ENCODE results near the gene COL1A1. TPM values are rescaled to one million over a fixed set of nuclear protein-coding genes. Genes with fewer than 3 reads are reported as not detected.

Gene COL1A1
- total and polyA plus RNA-seq, 8 donors: 9.0 to 875 (median 20.9) TPM

DNA sequence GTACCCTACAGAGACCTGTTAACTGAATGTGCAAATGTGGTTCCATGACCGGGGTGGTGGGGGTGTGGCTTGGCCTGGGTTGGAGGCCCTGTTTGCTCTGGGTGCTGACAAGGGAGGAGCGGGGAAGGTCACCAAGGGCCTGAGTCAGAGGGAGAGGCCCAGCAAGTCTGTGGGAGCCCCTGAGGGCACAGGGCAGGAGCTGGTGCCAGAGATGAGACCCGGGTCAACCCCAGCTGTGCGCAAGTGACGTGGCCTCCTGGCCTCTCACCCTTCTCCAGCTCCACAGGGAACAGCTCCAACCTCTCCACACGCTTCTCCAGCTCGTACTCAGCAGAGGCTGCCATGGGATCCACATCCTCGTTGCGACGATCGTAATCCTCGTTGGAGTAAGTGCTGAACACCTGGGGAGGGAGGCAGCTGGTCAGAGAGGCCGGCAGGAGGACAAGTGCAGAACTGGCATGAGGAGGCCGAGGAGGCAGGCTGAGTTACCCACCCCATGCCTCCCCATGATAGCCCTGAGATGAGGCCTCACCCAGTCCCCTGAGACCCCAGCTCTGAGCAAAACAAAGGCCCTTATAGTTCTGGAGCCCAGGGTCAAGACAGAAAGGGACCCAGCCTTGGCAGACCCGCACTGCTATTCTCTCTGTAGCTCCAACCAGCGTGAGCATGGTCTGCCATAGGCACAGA is 56.4 kb downstream of the COL1A1 start:
- ATAC-seq (no peak), DNase-seq (peak in 3 of 6 donors; percentile 42 to 59 (median 58)), FAIRE-seq (no peak)
- no peak overlapping the region for H3K27ac ChIP-seq
- H3K4me1 ChIP-seq: peaks cover 5 to 11% (median 10%) of the 10 kb centered on the region in 3 donors
- H3K36me3 ChIP-seq: peaks cover 0 to 19% (median 7%) of the 10 kb centered on the region in 3 donors
- TF ChIP-seq CTCF (IDR thresholded peaks at IDR 0.05): no peak
- intact Hi-C loops (cut with DNase I): no loop called here
- WGBS, 2 donors: 74 to 78% methylated on average over 16 of the region's 16 CpGs
- H3K9me3 ChIP-seq: no peaks in the 10 kb centered on the region
- H3K4me3 ChIP-seq: no peak overlapping the region
- no peaks in the 10 kb centered on the region for H3K27me3 ChIP-seq

DNA sequence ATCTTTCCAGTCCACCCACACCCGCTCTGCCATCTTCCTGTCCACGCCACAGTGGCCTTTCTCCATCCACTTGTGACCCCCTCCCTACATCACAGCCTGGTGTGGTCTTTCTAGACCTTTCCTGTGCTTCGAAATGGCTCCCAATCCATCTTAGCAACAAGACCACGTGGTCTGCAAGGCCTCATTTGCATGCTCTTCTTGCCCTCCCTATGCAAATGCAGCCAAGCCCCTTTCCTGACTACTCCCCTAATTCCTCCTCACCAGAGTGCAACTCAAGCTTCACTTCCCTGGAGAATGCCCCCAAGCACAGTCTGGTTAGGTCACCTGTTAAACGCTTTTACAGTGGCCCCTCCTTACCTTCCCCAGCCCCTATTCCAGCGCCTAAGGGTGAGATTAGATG is 57.1 kb downstream of the COL1A1 start:
- DNase-seq (no peak), FAIRE-seq (no peak), ATAC-seq (no peak)
- H3K36me3 ChIP-seq: peaks cover 0 to 23% (median 10%) of the 10 kb centered on the region in 3 donors
- WGBS, 2 donors: 74 to 88% methylated on average over 6 of the region's 6 CpGs
- H3K4me3 ChIP-seq: no peak overlapping the region
- TF ChIP-seq CTCF (IDR thresholded peaks at IDR 0.05): no peak
- peaks cover 5 to 11% (median 10%) of the 10 kb centered on the region in 3 donors for H3K4me1 ChIP-seq
- no peaks in the 10 kb centered on the region for H3K9me3 ChIP-seq
- no peak overlapping the region for H3K27ac ChIP-seq
- no peaks in the 10 kb centered on the region for H3K27me3 ChIP-seq
- intact Hi-C loops (cut with DNase I): no loop called here

DNA sequence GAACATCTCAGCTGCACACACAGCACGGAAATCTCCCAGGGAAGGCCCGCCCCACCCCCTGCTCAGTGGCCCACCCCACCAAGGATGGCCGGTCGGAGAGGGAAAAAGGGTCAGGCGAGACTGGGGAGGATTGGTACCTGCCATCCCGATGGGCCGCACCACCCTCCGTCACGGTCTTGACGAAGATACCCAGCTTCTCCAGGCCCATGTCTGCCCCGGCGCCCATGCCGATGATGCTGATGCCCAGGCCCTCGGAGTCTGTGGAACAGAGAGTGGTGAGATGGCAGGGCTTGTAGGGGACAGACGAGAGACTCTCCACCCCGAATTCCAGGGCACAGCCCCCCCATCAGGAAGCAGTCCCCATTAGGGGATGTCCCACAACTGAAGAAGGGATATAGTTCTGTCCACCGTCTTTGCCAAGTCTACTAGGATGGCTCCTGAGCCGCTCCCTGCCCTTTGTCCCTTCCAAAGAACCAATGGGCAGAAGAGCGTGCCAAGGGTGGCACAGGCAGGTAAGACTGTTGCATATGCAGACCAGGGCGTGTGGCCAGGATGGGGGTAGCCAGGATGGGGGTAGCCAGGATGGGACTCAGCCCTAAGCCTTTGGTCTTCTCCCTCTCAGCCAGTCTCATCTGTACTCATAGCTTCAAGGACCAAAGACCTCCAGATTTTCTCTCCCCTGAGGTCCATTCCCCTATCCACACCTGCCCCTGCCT is 57.8 kb downstream of the COL1A1 start:
- 91% methylated on average over 20 of the region's 20 CpGs for WGBS, 2 donors
- Histone ChIP-seq H3K9me3 (no peaks in the 10 kb centered on the region), H3K4me1 (peaks cover 5 to 11% (median 10%) of the 10 kb centered on the region in 3 donors), H3K27ac (no peak overlapping the region), H3K4me3 (no peak overlapping the region), H3K27me3 (no peaks in the 10 kb centered on the region), H3K36me3 (peaks cover 0 to 30% (median 17%) of the 10 kb centered on the region in 3 donors)
- intact Hi-C loops (cut with DNase I): no loop called here
- no peak for TF ChIP-seq CTCF (IDR thresholded peaks at IDR 0.05)
- DNase-seq (peak in 1 of 6 donors; percentile 55), FAIRE-seq (no peak), ATAC-seq (no peak)

DNA sequence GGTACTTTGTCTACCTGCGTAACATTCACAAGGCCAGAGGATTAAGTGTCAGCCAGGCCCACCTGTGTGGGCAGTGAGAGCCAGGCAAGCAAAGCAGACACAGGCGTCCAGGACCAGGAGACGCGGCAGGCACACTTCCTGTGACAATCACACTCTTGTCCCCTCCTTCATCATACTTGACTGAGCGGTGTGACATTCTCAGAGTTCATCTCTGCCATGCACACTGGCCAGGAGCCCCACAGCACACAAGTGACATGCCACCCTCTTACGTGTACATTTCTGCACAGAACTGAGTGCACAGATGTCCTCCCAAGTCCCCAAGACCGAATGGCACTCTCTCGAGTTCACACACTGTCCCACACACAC is 59.7 kb downstream of the COL1A1 start:
- intact Hi-C loops (cut with DNase I): no loop called here
- H3K27me3 ChIP-seq: no peaks in the 10 kb centered on the region
- H3K9me3 ChIP-seq: no peaks in the 10 kb centered on the region
- DNase-seq: peak in 2 of 6 donors; percentile 9 to 15
- TF ChIP-seq CTCF (IDR thresholded peaks at IDR 0.05): no peak
- H3K36me3 ChIP-seq: peaks cover 0 to 36% (median 25%) of the 10 kb centered on the region in 3 donors
- H3K4me3 ChIP-seq: no peak overlapping the region
- no peak for ATAC-seq
- peaks cover 0 to 5% (median 5%) of the 10 kb centered on the region in 3 donors for H3K4me1 ChIP-seq
- FAIRE-seq: no peak
- WGBS, 2 donors: 73 to 75% methylated on average over 8 of the region's 8 CpGs
- H3K27ac ChIP-seq: no peak overlapping the region

All from pancreas (tissue), 10 donors.